Kidney epithelial cell (primary cell): ENCODE data around the gene DTNB. TPM values are rescaled to one million over a fixed set of nuclear protein-coding genes. Genes with fewer than 3 reads are reported as not detected.

Experiments used
- DNase-seq: peaks from one replicate; pipeline ENCODE4 v3.0.0-alpha.2; 2010; ENCODE audit warnings: low read depth
- H3K27me3 ChIP-seq: 2 replicates; pipeline ENCODE4 v1.6.0; 2011; ENCODE audit warnings: low read length; ENCODE audit not compliant: control insufficient read depth, insufficient read depth
- H3K36me3 ChIP-seq: 2 replicates; pipeline ENCODE4 v1.5.1; 2011; ENCODE audit warnings: low read length; ENCODE audit not compliant: control insufficient read depth, insufficient read depth
- H3K4me3 ChIP-seq: 2 replicates; pipeline ENCODE4 v1.5.1; 2011; ENCODE audit warnings: low read depth, mild to moderate bottlenecking, control low read depth, low read length
- total RNA-seq: library from RNA; depleted of rRNA; stranded (reverse); fragments of >200 nt; gene quantifications from 2 replicates; pipeline ENCODE4 v1.2.3, GENCODE V29; 2015
- TF ChIP-seq, protein P1 (sequence below): IDR thresholded peaks from 2 replicates; pipeline ENCODE4 v1.5.1; 2011; ENCODE audit warnings: mild to moderate bottlenecking, moderate library complexity, low read length, control low read depth, inconsistent platforms; ENCODE audit not compliant: insufficient read depth, poor library complexity, severe bottlenecking

DTNB gene
- total RNA-seq, 1 donor from 2014 or later, result 16.9 TPM

DNA sequence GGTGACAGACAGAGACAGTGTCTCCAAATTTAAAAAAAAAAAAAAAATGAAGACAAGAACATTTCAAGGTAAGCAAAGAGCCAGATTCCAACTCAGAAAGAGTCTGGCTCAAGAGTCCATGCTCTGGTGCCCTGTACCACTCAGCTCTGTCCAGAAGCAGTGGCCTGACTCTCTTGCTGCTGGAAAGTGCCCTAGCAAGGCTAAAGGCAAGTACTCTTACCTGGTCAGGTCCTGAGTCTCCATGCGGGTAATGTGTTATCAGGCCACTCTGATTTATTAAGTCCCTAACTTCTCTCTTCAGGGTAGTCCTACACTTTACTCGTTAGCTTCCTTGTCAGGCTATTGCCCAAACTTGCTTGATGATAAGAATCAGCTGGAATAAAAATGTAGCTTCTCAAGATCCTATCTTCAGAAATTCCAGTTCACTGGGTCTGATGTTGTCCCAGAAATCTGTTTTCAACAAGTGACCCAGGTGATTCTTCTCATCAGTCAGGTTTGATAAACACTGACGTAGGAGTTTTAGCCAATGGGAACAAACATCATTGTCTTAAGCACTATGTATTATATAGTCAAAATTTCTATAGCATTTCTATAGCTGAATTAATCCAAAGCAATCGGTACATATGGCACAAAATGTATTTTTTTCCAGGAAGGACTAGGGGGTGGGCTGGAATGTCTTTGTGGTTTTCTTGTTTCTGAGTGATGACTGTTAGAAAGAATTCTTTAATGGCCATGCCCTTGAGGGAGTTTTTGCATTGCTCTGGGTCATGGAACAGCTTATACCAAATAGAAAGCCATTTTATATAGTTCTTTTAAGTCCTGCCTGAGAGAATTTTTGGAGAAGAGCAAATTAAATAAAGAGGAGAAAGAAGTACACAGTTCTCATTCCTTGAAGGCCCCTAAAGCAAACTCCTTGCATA lies 191.7 kb downstream of the DTNB start:
- TF ChIP-seq, protein P1, sequence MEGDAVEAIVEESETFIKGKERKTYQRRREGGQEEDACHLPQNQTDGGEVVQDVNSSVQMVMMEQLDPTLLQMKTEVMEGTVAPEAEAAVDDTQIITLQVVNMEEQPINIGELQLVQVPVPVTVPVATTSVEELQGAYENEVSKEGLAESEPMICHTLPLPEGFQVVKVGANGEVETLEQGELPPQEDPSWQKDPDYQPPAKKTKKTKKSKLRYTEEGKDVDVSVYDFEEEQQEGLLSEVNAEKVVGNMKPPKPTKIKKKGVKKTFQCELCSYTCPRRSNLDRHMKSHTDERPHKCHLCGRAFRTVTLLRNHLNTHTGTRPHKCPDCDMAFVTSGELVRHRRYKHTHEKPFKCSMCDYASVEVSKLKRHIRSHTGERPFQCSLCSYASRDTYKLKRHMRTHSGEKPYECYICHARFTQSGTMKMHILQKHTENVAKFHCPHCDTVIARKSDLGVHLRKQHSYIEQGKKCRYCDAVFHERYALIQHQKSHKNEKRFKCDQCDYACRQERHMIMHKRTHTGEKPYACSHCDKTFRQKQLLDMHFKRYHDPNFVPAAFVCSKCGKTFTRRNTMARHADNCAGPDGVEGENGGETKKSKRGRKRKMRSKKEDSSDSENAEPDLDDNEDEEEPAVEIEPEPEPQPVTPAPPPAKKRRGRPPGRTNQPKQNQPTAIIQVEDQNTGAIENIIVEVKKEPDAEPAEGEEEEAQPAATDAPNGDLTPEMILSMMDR, result no peak
- no peak for DNase-seq
- H3K4me3 ChIP-seq, result no peak overlapping the region
- H3K36me3 ChIP-seq, result no peaks in the 10 kb centered on the region
- H3K27me3 ChIP-seq, result no peaks in the 10 kb centered on the region

DNA sequence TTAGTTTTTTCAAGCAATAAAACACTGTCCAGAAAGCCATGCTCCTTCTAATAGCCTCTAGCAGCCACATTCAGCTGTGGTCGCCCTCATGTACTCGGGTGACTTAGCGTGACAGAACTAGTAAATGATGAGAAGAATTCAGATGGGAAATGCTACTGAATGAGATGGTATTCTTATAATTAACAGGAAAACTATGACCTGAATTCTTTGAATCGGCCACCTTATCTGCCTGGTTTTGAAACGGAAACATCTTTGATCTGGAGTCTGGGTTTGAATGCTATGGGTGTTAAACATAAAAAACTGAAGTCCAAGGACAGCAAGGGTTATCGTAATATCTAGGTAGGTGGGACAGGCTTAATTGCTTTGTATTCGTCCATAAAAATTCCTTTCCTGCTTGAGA lies 192.8 kb downstream of the DTNB start:
- no peaks in the 10 kb centered on the region for H3K36me3 ChIP-seq
- TF ChIP-seq, protein P1, result no peak
- no peak for DNase-seq
- no peaks in the 10 kb centered on the region for H3K27me3 ChIP-seq
- H3K4me3 ChIP-seq, result no peak overlapping the region

DNA sequence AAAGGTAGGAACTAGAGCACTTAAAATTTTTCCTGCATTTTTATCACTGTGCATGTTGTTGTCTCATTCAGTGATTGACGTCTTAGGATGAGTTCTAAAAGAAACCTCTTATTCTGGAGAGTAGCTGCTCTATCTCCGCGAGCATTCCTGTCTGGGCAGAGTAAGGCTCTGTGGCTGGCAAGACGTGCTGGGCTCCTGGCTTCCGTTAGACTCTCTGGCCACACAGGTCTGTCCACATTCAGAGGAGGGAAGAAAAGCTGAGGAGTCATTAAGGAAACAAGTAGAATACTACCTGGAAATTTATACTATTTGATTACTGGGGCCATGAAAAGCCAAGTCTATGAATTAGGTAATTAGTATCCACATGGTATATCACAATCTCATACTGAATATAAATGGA lies 193.6 kb downstream of the DTNB start:
- H3K27me3 ChIP-seq, result no peaks in the 10 kb centered on the region
- no peak overlapping the region for H3K4me3 ChIP-seq
- TF ChIP-seq, protein P1, result no peak
- no peaks in the 10 kb centered on the region for H3K36me3 ChIP-seq
- no peak for DNase-seq

DNA sequence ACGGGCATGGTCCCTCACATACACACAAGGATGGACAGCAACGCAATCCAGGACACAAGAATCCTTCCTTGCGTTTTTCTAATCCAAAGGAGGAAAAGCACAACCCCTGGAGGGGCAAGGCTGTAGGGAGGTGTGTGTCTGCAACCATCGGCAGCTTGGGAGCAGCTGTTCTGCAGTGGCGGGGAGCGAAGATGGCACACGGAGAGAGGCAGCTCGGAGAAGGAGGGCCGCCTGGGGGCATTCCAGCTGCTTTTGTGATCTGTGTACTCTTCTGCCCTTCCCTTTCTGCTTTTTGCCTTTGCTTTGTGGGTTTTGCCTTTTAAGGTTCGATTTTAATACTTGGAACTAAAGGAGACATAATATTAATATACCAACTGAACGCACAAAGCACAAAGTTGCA lies 194.6 kb downstream of the DTNB start:
- H3K36me3 ChIP-seq, result no peaks in the 10 kb centered on the region
- H3K27me3 ChIP-seq, result no peaks in the 10 kb centered on the region
- no peak overlapping the region for H3K4me3 ChIP-seq
- no peak for DNase-seq
- TF ChIP-seq, protein P1, result no peak

DNA sequence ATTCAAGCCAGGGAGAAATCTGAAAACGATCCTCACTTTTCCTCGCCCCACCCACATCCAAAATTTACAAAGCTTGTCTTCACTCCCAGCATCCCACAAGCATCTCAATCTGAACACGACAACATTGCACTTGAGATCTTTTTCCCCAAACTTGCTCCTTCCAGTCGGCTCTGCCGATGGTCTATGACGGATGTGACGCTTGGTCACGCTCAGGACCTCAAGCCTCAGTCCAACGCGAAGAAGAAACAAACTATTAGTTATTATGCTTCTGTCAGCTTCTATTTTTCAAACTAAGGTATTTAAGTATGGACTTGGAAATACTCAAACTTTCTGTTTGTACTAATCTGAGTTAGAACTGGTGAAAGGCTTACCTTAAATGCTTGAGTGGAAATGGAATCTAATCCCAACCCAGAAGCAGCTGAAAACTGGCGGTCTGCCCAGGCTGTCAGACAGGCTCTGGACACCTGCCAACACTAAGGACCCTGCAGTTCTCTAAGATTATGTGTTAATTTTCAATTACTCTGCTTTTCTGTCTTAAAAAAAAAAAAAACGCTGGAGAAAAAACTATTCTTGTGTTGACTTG lies 199.5 kb downstream of the DTNB start:
- no peaks in the 10 kb centered on the region for H3K36me3 ChIP-seq
- TF ChIP-seq, protein P1, result no peak
- no peaks in the 10 kb centered on the region for H3K27me3 ChIP-seq
- no peak overlapping the region for H3K4me3 ChIP-seq
- peak; percentile 37 for DNase-seq
